GM12878 (cell line): ENCODE data around the gene COL15A1. TPM values are rescaled to one million over a fixed set of nuclear protein-coding genes. Genes with fewer than 3 reads are reported as not detected.

Experiments used
- ATAC-seq: fragments of 200-7000 bp; cut with Tn5 transposase; 3 replicates; pipeline ENCODE4 v1.9.1; 2020; ENCODE audit warnings: mild to moderate bottlenecking, moderate library complexity
- BruUV-seq: library from RNA; stranded (reverse); fragments of 400-500 nt; replicated peaks from 2 replicates; lab custom pipeline; 2021; lab: Mats Ljungman, UMichigan
- CTCF ChIA-PET: fragments of 300-600 bp; sonication (Branson Sonifier 250); formaldehyde crosslinking; extraction: SDS; loops from one replicate; lab custom pipeline; 2021; ENCODE audit warnings: inconsistent platforms; lab: Yijun Ruan, JAX
- POLR2A ChIA-PET: fragments of 350-600 bp; formaldehyde crosslinking; extraction: SDS; loops from one replicate; lab custom pipeline; 2021; ENCODE audit warnings: inconsistent platforms; lab: Charles Lee
- RAD21 ChIA-PET: fragments of 300-600 bp; sonication (Branson Sonifier 250); formaldehyde crosslinking; loops from one replicate; lab custom pipeline; 2023; ENCODE audit warnings: antibody characterized with exemption; ENCODE audit not compliant: unreplicated experiment; lab: Charles Lee
- SMC1A ChIA-PET: fragments of 300-600 bp; sonication (Branson Sonifier 250); formaldehyde crosslinking; loops from one replicate; lab custom pipeline; 2023; ENCODE audit not compliant: unreplicated experiment, uncharacterized antibody; lab: Charles Lee
- DNase-seq: peaks from one replicate; pipeline ENCODE4 v3.0.0-alpha.2; 2011; ENCODE audit warnings: low read depth, low spot score
- FAIRE-seq: peaks from 3 replicates; lab custom pipeline; 2011; peaks lifted over from hg19 to GRCh38; lab: Jason Lieb, UNC
- H2AFZ ChIP-seq: 2 replicates; pipeline ENCODE4 v1.6.0; 2011; ENCODE audit warnings: low read depth, low read length, control low read depth; ENCODE audit not compliant: control insufficient read depth
- H3K27ac ChIP-seq: 2 replicates; pipeline ENCODE4 v1.5.1; 2011; ENCODE audit warnings: control low read depth; ENCODE audit not compliant: control insufficient read depth, insufficient read depth
- H3K27me3 ChIP-seq, 2 experiments: replicated peaks in 1 of 2; 2 replicates each; pipeline versions ENCODE4 v1.6.0 to v1.6.1; 2011; ENCODE audit warnings: low read length in 1 of 2; ENCODE audit not compliant: control insufficient read depth in 2 of 2, insufficient read depth in 2 of 2
- H3K36me3 ChIP-seq, 2 experiments: 2 replicates each; pipeline ENCODE4 v1.5.1; 2011; ENCODE audit warnings: low read length in 1 of 2; ENCODE audit not compliant: control insufficient read depth in 2 of 2, insufficient read depth in 2 of 2
- H3K4me1 ChIP-seq: 2 replicates; pipeline ENCODE4 v1.6.1; 2011; ENCODE audit warnings: mild to moderate bottlenecking, low read length, moderate library complexity, mixed read lengths; ENCODE audit not compliant: control insufficient read depth, insufficient read depth
- H3K4me2 ChIP-seq: 2 replicates; pipeline ENCODE4 v1.6.0; 2011; ENCODE audit warnings: control low read depth; ENCODE audit not compliant: control insufficient read depth, insufficient read depth
- H3K4me3 ChIP-seq: fragments of 200-600 bp; sonication (generic); 2 replicates; pipeline ENCODE4 v1.5.1; 2016
- H3K79me2 ChIP-seq: 2 replicates; pipeline ENCODE4 v1.6.0; 2011; ENCODE audit warnings: low read length; ENCODE audit not compliant: control insufficient read depth, insufficient read depth
- H3K9ac ChIP-seq: 2 replicates; pipeline ENCODE4 v1.8.0; 2011; ENCODE audit warnings: low read length, control low read depth, mixed read lengths; ENCODE audit not compliant: control insufficient read depth, insufficient read depth
- H3K9me3 ChIP-seq: replicated peaks from 3 replicates; pipeline ENCODE4 v1.5.1; 2011; ENCODE audit warnings: mild to moderate bottlenecking, low read length; ENCODE audit not compliant: control insufficient read depth, insufficient read depth
- H4K20me1 ChIP-seq: 2 replicates; pipeline ENCODE4 v1.6.0; 2011; ENCODE audit not compliant: control insufficient read depth, insufficient read depth
- ATF2 ChIP-seq: IDR thresholded peaks from 2 replicates; pipeline ENCODE4 v1.6.1; 2012; ENCODE audit warnings: low read length, inconsistent platforms
- E2F8 ChIP-seq: fragments of 450-650 bp; IDR thresholded peaks from 2 replicates; pipeline ENCODE4 v1.6.1; 2018; ENCODE audit warnings: mild to moderate bottlenecking, low read depth, moderate library complexity; ENCODE audit not compliant: partially characterized antibody
- HDAC2 ChIP-seq: fragments of 200-600 bp; sonication (generic); IDR thresholded peaks from 2 replicates; pipeline ENCODE4 v1.6.1; 2017
- MLLT1 ChIP-seq: fragments of 450-650 bp; IDR thresholded peaks from 2 replicates; pipeline ENCODE4 v1.6.1; 2016; ENCODE audit warnings: mild to moderate bottlenecking
- SKIL ChIP-seq: fragments of 450-650 bp; IDR thresholded peaks from 2 replicates; pipeline ENCODE4 v1.6.1; 2017; ENCODE audit warnings: mild to moderate bottlenecking, low read depth, inconsistent platforms; ENCODE audit not compliant: poor library complexity, severe bottlenecking
- SREBF2 ChIP-seq: IDR thresholded peaks from 2 replicates; pipeline ENCODE4 v1.6.1; 2012; ENCODE audit warnings: mild to moderate bottlenecking, low read length
- WGBS: methylation state at CpG from one replicate; pipeline ENCODE4 v1.1.6; 2016; ENCODE audit warnings: low lambda C conversion rate; ENCODE audit not compliant: insufficient replicate concordance, insufficient coverage; ENCODE audit errors: missing lambda C conversion rate; 5-methylcytosine and 5-hydroxymethylcytosine counted together
- in situ Hi-C: fragments of 300-500 bp; cut with MboI; formaldehyde crosslinking; loops from 9 replicates; pipeline ENCODE4 v1.14.3; 2018; ENCODE audit warnings: mixed read lengths
- intact Hi-C: fragments of 100-400 bp; cut with micrococcal nuclease; formaldehyde crosslinking; loops from one replicate; pipeline ENCODE4 v1.14.2; 2022; ENCODE audit not compliant: unreplicated experiment
- polyA plus RNA-seq, 11 experiments: library from polyadenylated mRNA; depleted of rRNA in 4 of 11; unstranded in 6 of 11; stranded (reverse) in 5 of 11; fragments of >200 nt; fragmentation: Nextera tagmentation in 4 of 11; fragmentation: Illumina TruSeq in 1 of 11; extraction: Ambion mirVana in 4 of 11; extraction: Trizol in 1 of 11; gene quantifications; 1 replicate in 1 of 11; 2 replicates in 10 of 11; pipeline versions ENCODE4 v1.2.1 to v1.2.3, GENCODE V29; 2011 to 2016; ENCODE audit warnings: inconsistent platforms in 2 of 11, missing spikeins in 2 of 11, low read depth in 1 of 11
- total RNA-seq, 4 experiments: library from RNA; depleted of rRNA in 3 of 4; stranded (reverse); fragments of >200 nt in 3 of 4; fragmentation: Illumina TruSeq in 1 of 4; extraction: Trizol in 1 of 4; gene quantifications; 2 replicates each; pipeline versions ENCODE4 v1.2.1 to v1.2.3, GENCODE V29; 2013 to 2021
- TF ChIP-seq, protein P1 (sequence below): fragments of 450-650 bp; formaldehyde crosslinking; IDR thresholded peaks from 2 replicates; pipeline ENCODE4 v1.5.0; 2022; ENCODE audit warnings: mild to moderate bottlenecking, missing genetic modification characterization
- TF ChIP-seq, protein P2 (sequence below): fragments of 450-650 bp; IDR thresholded peaks from 2 replicates; pipeline ENCODE4 v1.6.1; 2017; ENCODE audit warnings: borderline replicate concordance

COL15A1 gene
- total and polyA plus RNA-seq, 10 of the 15 experiments (the other 5 are each of a cell fraction or from before 2014, with no cell fraction given): 0.01 to 0.28 (median 0.06) TPM; not detected in 2

GRCh38 chr9:98924946-98925820, 18.5 kb upstream of the COL15A1 start:
- DNase-seq: no peak
- intact Hi-C loops (no loop called here), in situ Hi-C loops (no loop called here)
- ChIA-PET SMC1A (no interaction called here), RAD21 (interaction anchor here (0.6 kb wide), 1 partner anchor 193 kb away, joined by 3 read pairs; no protein-coding TSS in a partner anchor), POLR2A (no interaction called here), CTCF (interaction anchor here (0.7 to 0.9 kb wide), 2 partner anchors 10 to 73 kb away, joined by 3 to 6 read pairs; no protein-coding TSS in a partner anchor)
- Histone ChIP-seq H2AFZ (no peak overlapping the region), H3K27me3 (no peaks in the 10 kb centered on the region; a peak in 1 of 4 replicates), H3K79me2 (no peaks in the 10 kb centered on the region), H3K9ac (no peak overlapping the region), H3K4me2 (no peak overlapping the region), H3K4me1 (no peaks in the 10 kb centered on the region), H3K36me3 (no peaks in the 10 kb centered on the region), H3K4me3 (no peak overlapping the region), H3K27ac (no peak overlapping the region), H3K9me3 (no peaks in the 10 kb centered on the region), H4K20me1 (no peaks in the 10 kb centered on the region)
- 44% methylated on average over 14 of the region's 15 CpGs for WGBS
- FAIRE-seq: no peak
- BruUV-seq: no TSS peak
- no peak for ATAC-seq
- TF ChIP-seq, protein P1, sequence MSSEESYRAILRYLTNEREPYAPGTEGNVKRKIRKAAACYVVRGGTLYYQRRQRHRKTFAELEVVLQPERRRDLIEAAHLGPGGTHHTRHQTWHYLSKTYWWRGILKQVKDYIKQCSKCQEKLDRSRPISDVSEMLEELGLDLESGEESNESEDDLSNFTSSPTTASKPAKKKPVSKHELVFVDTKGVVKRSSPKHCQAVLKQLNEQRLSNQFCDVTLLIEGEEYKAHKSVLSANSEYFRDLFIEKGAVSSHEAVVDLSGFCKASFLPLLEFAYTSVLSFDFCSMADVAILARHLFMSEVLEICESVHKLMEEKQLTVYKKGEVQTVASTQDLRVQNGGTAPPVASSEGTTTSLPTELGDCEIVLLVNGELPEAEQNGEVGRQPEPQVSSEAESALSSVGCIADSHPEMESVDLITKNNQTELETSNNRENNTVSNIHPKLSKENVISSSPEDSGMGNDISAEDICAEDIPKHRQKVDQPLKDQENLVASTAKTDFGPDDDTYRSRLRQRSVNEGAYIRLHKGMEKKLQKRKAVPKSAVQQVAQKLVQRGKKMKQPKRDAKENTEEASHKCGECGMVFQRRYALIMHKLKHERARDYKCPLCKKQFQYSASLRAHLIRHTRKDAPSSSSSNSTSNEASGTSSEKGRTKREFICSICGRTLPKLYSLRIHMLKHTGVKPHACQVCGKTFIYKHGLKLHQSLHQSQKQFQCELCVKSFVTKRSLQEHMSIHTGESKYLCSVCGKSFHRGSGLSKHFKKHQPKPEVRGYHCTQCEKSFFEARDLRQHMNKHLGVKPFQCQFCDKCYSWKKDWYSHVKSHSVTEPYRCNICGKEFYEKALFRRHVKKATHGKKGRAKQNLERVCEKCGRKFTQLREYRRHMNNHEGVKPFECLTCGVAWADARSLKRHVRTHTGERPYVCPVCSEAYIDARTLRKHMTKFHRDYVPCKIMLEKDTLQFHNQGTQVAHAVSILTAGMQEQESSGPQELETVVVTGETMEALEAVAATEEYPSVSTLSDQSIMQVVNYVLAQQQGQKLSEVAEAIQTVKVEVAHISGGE: no peak
- TF ChIP-seq MLLT1 (no peak), E2F8 (no peak), SKIL (no peak), ATF2 (no peak), SREBF2 (no peak), HDAC2 (no peak)
- TF ChIP-seq, protein P2, sequence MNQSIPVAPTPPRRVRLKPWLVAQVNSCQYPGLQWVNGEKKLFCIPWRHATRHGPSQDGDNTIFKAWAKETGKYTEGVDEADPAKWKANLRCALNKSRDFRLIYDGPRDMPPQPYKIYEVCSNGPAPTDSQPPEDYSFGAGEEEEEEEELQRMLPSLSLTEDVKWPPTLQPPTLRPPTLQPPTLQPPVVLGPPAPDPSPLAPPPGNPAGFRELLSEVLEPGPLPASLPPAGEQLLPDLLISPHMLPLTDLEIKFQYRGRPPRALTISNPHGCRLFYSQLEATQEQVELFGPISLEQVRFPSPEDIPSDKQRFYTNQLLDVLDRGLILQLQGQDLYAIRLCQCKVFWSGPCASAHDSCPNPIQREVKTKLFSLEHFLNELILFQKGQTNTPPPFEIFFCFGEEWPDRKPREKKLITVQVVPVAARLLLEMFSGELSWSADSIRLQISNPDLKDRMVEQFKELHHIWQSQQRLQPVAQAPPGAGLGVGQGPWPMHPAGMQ: no peak
